Stimulated activated CD4-positive, alpha-beta T cell treated with anti-CD3 and anti-CD28 coated beads, TNF-alpha, amount 100 ng/mL, for 24 hours (primary cell): ENCODE measurements around the gene TMEM9B.
"Not testable (repeated sequence)": the region's sequence is repeated elsewhere in the genome, so short reads cannot be mapped to it uniquely, and the experiment has no call there.

Source experiments
- DNase-seq, 3 experiments: peaks; one replicate each; pipeline ENCODE4 v3.0.0-alpha.2; 2020; ENCODE audit warnings: low read depth in 3 of 3

Gene TMEM9B

GRCh38 chr11:8973121-8973520, 8.9 kb upstream of the TMEM9B start:
- DNase-seq, result no peak

DNA sequence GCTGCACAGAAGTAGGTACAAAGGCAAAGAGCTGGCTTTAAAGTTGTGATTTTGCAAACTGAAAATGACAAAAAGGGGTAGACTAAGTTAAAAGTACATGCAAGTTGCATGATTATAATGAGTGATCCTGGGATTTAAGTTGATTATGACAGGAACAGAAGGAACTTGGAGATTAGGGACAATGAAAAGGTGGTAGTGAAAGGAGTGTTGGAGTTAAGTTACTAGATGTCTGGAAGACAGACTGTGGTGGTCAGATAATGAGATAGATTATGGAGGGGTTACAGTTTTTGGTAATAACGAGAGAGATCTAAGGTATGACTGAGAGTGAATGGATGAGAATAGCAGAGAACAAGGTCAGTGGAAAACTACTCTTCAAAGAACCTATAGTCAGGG, 7.7 kb upstream of the TMEM9B start:
- DNase-seq, result no peak

DNA sequence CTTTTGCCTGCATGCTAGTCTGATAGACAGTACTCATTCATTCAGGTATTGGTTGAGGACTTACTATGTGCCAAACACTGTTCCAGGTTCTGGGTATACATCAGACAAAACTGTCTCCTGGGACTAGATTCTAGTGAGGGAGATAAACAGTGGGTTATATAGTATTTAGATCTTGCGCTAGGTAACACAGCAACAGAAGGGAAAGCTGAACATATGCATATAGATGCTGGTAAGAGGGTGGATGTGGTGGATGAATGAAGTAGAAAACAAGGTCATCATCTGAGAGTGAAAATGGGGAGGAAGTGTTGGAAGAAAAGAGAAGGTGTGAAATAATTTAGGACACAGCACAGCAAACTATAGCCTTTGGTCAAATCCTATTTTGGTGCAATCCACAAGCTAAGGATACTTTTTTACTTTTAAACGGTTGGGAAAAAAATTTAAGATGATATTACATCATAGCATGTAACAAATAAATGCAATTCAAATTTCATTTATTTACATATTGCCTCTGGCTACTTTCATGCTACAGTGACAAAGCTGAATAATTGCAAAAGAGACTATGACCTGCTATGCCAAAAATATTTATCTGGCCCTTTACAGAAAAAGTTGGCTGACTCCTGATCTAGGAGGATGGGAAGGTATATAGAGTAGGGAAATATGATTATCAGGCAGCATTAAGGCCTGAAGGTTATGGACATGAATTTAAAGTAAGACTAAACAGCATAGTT, 7.1 kb upstream of the TMEM9B start:
- no peak for DNase-seq

- no peak for DNase-seq
Measured at GRCh38 chr11:8967184-8967583, 2.9 kb upstream of the TMEM9B start.

- peak; percentile 48 to 79 (median 52) for DNase-seq
Measured at GRCh38 chr11:8963569-8964323, 496 bp downstream of the TMEM9B start.

GRCh38 chr11:8962841-8963240, 1.4 kb downstream of the TMEM9B start:
- no peak for DNase-seq

DNA sequence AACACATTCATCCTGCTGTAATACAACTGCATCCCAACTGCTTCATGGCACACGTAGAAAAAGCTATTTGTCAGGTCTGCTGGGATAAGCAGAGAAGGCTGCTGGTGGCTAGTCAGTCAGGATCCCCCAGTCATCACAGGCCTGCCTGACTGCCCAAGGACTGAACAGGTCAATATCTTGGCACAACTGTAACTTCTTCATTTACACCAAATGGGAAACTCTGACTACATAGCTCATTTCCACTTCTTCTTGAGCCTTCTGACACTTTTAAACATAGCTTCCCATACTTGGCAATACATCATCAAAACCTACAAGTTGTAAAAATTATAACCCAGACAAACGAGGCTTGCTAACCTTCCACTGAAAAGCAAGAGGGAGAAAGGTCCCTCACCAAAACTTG, 2.8 kb downstream of the TMEM9B start:
- DNase-seq, result no peak

- peak in 1 of 3 experiments; percentile 10 for DNase-seq
Measured at GRCh38 chr11:8959546-8960166, 4.6 kb downstream of the TMEM9B start.

GRCh38 chr11:8956860-8957259, 7.4 kb downstream of the TMEM9B start:
- DNase-seq, result no peak

DNA sequence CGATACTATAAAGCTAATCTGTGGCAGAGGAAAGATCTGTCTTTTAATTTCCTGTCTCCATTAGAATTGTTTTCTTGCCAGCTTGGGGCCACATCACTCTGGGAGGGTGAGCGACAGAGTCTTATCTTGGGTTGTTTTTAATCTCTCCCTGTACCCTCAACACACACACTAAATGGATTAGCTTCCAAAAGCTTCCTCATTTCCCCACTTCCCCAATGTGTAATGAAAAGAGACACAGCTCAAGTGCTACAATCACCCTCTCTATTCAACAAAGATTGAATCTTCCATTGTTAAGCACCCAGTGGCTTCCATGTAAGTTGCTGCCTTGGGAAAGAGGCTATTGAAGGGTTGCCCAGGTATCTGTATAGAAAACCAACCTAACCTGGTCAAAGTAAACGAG, 15.4 kb downstream of the TMEM9B start:
- DNase-seq, result no peak

DNA sequence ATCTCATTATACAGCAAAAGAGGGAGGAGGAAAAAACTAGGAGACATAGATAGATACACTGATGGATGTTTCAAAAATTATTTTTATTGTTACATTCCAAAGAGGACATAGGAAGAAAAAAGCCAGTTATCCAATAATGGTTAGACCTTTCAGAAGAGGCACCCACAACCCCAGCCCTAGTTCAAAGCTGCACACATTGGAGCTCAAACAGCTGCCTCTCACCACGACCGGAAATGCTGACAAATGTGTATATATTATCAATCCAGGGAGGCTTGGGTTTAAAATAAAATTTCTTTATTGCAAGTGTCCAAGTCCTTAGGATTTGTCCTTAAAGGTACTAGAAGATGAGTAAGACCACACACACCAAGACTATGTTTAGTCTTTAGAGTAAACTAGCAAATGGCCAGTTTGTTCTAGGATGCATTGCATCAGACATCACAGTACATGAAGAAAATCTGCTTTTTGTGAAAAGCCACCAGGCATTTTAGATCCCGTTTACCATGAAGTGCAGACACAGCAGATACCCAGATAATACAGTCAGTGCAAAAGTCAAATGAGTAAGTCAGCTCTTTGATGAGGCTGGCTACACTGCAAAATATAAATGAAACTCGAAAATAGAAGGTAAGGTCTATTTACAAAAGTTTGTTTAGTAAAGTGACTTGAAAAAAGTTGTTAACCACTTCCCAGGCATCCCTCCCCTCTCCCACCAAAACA, 16.9 kb downstream of the TMEM9B start:
- DNase-seq, result no peak

GRCh38 chr11:8942518-8943066, 21.6 kb downstream of the TMEM9B start, which contains the start of gene ASCL3:
Gene ASCL3 (minus strand): TSS chr11:8943016. CDS start chr11:8938161, 4,855 bp downstream.
- DNase-seq, result no peak

DNA sequence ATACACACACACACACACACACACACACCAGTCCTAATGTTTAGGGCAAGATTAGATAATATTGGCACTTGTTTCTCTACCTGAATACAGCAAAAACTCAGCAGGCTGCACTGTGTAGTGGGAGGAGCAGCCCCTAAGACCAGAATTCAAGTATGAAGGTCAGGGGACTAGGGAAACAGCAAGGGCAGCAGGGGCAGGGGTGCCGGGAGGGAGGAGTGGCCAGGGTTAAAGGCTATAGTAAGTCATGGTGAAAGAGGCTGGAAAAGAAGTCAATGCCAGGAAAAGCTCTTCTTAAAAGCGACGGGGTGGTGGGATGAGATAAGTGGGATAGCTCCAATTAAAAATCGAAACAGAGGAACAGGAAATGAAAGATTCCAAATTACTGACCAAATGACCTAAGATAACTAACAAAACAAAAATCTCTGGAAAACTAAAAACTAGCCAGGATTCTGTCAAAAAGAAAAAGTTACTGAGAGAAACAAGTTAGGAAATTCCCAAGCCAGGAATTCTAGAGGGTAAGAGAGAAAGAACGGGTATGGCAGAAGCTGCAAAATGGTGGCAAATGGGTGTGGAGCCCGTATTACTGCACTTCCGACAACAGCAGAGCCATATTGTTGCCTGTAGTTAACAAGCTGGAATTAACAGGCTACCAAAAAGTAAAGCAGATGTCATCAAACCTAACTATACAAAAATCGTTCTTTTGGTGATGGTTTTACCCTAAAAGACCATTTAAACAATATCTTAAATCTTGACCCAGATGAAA, 22.7 kb downstream of the TMEM9B start:
- DNase-seq, result no peak

- no peak for DNase-seq
Measured at GRCh38 chr11:8937659-8938058, 26.6 kb downstream of the TMEM9B start.

GRCh38 chr11:8937159-8937558, 27.1 kb downstream of the TMEM9B start:
- no peak for DNase-seq

DNA sequence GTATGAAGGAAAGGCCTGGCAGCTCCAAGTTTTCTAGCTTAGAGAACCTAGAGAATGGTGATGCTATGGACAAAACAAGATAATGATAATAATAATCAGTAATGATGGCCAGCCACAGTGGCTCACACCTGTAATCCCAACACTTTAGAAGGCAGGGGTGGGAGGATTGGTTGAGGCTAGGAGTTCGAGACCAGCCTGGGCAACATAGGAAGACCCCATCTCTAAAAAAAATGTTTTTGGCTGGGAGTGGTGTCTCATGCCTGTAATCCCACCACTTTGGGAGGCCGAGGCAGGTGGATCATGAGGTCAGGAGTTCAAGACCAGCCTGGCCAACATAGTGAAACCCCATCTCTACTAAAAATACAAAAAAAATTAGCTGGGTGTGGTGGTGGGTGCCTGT, 28.5 kb downstream of the TMEM9B start:
- not testable (repeated sequence) for DNase-seq

DNA sequence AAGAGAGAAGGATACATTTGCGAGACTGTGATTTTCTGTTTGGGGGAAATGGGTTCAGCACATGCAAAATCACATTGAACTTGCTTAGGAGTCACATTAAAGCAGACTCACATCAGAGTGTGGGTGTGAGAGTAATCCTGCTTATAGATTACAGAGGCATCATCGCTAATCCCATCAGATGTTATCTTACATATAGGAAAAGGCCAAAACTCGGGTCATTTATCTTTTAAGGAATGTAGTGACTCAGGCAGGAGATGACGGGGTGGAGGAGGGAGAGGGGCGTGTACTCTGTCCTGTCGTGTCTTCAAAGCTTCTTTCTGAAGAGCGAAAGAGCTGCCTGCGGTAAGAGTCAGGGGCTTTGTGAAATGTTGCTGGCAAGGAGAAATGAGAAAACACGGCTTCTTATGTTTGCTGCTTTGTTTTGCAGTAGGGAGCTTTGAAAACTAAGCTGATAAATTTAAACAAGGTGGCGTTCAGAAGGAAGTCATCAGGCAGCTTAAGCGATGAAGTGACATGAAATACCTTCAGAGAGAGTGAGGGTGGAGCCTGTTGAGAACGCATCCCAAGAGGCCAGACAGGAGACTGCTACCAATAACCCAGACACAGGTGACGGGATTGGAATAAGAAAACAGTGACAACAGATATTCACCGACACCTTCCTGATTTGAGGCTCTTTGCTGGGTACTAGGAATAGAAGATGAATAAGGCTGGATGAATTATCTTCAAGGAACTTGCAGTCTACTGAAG, 29.3 kb downstream of the TMEM9B start:
- no peak for DNase-seq

GRCh38 chr11:8933931-8934330, 30.3 kb downstream of the TMEM9B start:
- DNase-seq, result no peak

- no peak for DNase-seq
Measured at GRCh38 chr11:8932564-8933180, 31.6 kb downstream of the TMEM9B start, which contains the start of gene C11orf16. Gene C11orf16 (minus strand): TSS chr11:8932947. CDS start chr11:8932308, 639 bp downstream.
